Measurements from ENCODE around the gene SETD7. TPM values are rescaled to one million over a fixed set of nuclear protein-coding genes. Genes with fewer than 3 reads are reported as not detected.

The SETD7 gene
- total and polyA plus RNA-seq, 2 of the 8 experiments (the other 6 are each of a cell fraction or from before 2014, with no cell fraction given): 1.5 to 4.6 TPM

DNA sequence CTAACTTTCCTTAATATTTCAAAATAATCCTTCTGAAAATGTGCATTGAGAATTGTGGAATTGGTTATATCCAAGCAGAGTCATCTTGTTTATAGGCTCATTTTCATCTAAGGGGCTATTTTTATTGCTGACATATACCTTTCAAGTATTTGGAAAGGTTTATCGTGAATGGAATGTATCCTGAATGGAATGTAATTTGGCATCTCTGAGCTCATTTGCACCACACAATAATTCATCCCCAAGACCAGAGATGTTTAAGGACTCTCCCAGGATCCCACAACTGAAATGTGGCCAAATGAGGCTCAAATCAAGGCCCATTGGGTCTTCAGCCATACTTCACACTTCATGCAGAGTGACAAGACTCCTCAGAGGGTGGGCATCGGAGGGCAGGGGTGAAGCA is 7.5 kb upstream of the SETD7 start:
- H4K91ac ChIP-seq (replicated peaks; ENCODE audit: insufficient read length, low read length): no peak overlapping the region
- no peak overlapping the region for H2AK5ac ChIP-seq (ENCODE audit: low read depth, low read length)
- TF ChIP-seq, protein P1, sequence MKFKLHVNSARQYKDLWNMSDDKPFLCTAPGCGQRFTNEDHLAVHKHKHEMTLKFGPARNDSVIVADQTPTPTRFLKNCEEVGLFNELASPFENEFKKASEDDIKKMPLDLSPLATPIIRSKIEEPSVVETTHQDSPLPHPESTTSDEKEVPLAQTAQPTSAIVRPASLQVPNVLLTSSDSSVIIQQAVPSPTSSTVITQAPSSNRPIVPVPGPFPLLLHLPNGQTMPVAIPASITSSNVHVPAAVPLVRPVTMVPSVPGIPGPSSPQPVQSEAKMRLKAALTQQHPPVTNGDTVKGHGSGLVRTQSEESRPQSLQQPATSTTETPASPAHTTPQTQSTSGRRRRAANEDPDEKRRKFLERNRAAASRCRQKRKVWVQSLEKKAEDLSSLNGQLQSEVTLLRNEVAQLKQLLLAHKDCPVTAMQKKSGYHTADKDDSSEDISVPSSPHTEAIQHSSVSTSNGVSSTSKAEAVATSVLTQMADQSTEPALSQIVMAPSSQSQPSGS (IDR thresholded peaks at IDR 0.05; ENCODE audit: low read length): no peak
- TF ChIP-seq SRF (IDR thresholded peaks at IDR 0.05; ENCODE audit: low read depth, low read length) (no peak), MAFK (IDR thresholded peaks at IDR 0.05; ENCODE audit: low read depth, low read length) (no peak)
- H3K23me2 ChIP-seq (ENCODE audit: low read depth, low read length): no peaks in the 10 kb centered on the region
- DNase-seq (ENCODE audit: low read depth in 1 of 2, low spot score in 2 of 2) (no peak), FAIRE-seq (no peak)
- no peak overlapping the region for H3K9ac ChIP-seq (replicated peaks in 1 of 4; ENCODE audit: extremely low read depth in 1 of 4, low read depth in 3 of 4, low read length in 3 of 4)
- H3K18ac ChIP-seq (ENCODE audit: extremely low read depth, low read length): no peak overlapping the region
- H3K14ac ChIP-seq (ENCODE audit: insufficient read length): no peak overlapping the region
- H3K79me2 ChIP-seq (ENCODE audit: control insufficient read depth in 1 of 2, insufficient read depth in 2 of 2, low read length in 2 of 2): no peaks in the 10 kb centered on the region
- H2BK20ac ChIP-seq (ENCODE audit: low read length): no peak overlapping the region
- H3K4me2 ChIP-seq (ENCODE audit: insufficient read depth in 1 of 2, low read depth in 2 of 2, low read length in 2 of 2): no peak overlapping the region
- no peak overlapping the region for H3K23ac ChIP-seq (ENCODE audit: insufficient read length)
- H2BK12ac ChIP-seq (ENCODE audit: low read depth, low read length): no peak overlapping the region
- no peak overlapping the region for H4K5ac ChIP-seq (ENCODE audit: insufficient read length, low read depth, low read length)
- no peak overlapping the region for H3K4ac ChIP-seq (replicated peaks; ENCODE audit: insufficient read length, low read depth, low read length)
- ChIA-PET POLR2A (ENCODE audit: partially characterized antibody) (no interaction called here), CTCF (ENCODE audit: partially characterized antibody) (interaction anchor here (0.9 to 2.8 kb wide), 8 partner anchors 9 to 158 kb away, joined by 3 to 10 read pairs (median 4); no protein-coding TSS in a partner anchor)
- 91% methylated on average over 2 of the region's 2 CpGs; no CpG with 5 or more reads in 1 of the 2 experiments for WGBS, 2 experiments (ENCODE audit: extremely low coverage in 1 of 2, insufficient coverage in 1 of 2, insufficient read length in 1 of 2, insufficient replicate concordance in 2 of 2, low coverage in 1 of 2, low lambda C conversion rate in 2 of 2, missing lambda C conversion rate in 1 of 2)
- no peak overlapping the region for H3K27ac ChIP-seq (ENCODE audit: low read depth, low read length)
- no peaks in the 10 kb centered on the region for H3K36me3 ChIP-seq (ENCODE audit: control insufficient read depth in 2 of 4, insufficient read depth in 4 of 4, low read length in 3 of 4)
- H3K4me3 ChIP-seq (ENCODE audit: extremely low read depth in 1 of 4, insufficient read depth in 2 of 4, low read depth in 3 of 4, low read length in 4 of 4): no peak overlapping the region
- H2BK5ac ChIP-seq (ENCODE audit: low read depth, low read length): no peak overlapping the region
- H4K20me1 ChIP-seq (replicated peaks in 1 of 2; ENCODE audit: control insufficient read depth in 1 of 2, insufficient read depth in 2 of 2, low read length in 2 of 2): no peaks in the 10 kb centered on the region
- no peaks in the 10 kb centered on the region for H3K9me3 ChIP-seq (ENCODE audit: insufficient read depth in 2 of 2, low read depth in 1 of 2, low read length in 1 of 2)
- H3K27me3 ChIP-seq (replicated peaks in 1 of 4; ENCODE audit: control insufficient read depth in 3 of 4, extremely low read depth in 1 of 4, insufficient read depth in 3 of 4, low read length in 3 of 4): peaks cover 6 to 16% (median 12%) of the 10 kb centered on the region in 4 experiments
- H3K56ac ChIP-seq (replicated peaks; ENCODE audit: insufficient read length, low read depth, low read length): no peak overlapping the region
- peaks cover 0 to 4% (median 1%) of the 10 kb centered on the region in 4 experiments; a peak in 4 of 7 replicates for H3K4me1 ChIP-seq (replicated peaks in 1 of 4; ENCODE audit: control insufficient read depth in 3 of 4, insufficient read depth in 4 of 4, low read length in 3 of 4)
- no peak overlapping the region for H2BK120ac ChIP-seq (replicated peaks; ENCODE audit: low read depth, low read length)
- no peak overlapping the region for H4K8ac ChIP-seq (ENCODE audit: extremely low read depth, insufficient read depth, low read length)
- no peaks in the 10 kb centered on the region for H3K79me1 ChIP-seq (ENCODE audit: low read depth, low read length)
- H2AFZ ChIP-seq (ENCODE audit: low read length): no peak overlapping the region
- no peak overlapping the region for H2BK15ac ChIP-seq (ENCODE audit: low read length)

Data from H1 (cell line).